ENCODE results near the gene TMEM89. TPM values are rescaled to one million over a fixed set of nuclear protein-coding genes. Genes with fewer than 3 reads are reported as not detected.

Gene TMEM89
- total RNA-seq, 4 donors from 2014 or later, result not detected

DNA sequence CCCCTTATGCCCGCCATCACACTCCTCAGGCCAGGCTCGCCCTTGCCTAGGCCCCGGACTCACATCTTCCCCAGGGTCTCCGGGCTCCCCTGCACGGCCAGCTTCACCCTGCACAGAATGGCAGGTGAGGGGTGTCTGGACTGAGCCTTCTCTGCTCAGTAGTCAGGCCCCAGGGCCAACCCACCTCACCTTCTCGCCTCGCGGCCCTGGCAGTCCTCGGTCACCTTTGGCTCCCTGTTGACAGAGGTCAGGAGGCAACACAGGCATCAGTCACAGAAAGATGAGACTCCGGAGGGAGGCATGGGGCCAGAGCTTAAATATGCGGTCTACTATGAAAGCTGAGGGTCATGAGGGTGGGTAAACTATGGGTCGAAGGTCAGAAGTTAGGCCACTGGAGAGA lies 49.6 kb downstream of the TMEM89 start:
- Histone ChIP-seq H3K4me1 (no peaks in the 10 kb centered on the region), H3K27ac (no peak overlapping the region), H3K4me3 (no peak overlapping the region), H3K36me3 (no peaks in the 10 kb centered on the region), H3K27me3 (no peaks in the 10 kb centered on the region), H3K9me3 (no peaks in the 10 kb centered on the region)
- TF ChIP-seq EP300 (IDR thresholded peaks at IDR 0.05) (no peak), POLR2A (IDR thresholded peaks at IDR 0.05) (no peak), POLR2AphosphoS5 (IDR thresholded peaks at IDR 0.05) (no peak)
- TF ChIP-seq, protein P1, sequence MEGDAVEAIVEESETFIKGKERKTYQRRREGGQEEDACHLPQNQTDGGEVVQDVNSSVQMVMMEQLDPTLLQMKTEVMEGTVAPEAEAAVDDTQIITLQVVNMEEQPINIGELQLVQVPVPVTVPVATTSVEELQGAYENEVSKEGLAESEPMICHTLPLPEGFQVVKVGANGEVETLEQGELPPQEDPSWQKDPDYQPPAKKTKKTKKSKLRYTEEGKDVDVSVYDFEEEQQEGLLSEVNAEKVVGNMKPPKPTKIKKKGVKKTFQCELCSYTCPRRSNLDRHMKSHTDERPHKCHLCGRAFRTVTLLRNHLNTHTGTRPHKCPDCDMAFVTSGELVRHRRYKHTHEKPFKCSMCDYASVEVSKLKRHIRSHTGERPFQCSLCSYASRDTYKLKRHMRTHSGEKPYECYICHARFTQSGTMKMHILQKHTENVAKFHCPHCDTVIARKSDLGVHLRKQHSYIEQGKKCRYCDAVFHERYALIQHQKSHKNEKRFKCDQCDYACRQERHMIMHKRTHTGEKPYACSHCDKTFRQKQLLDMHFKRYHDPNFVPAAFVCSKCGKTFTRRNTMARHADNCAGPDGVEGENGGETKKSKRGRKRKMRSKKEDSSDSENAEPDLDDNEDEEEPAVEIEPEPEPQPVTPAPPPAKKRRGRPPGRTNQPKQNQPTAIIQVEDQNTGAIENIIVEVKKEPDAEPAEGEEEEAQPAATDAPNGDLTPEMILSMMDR (IDR thresholded peaks at IDR 0.05), result no peak
- ATAC-seq, result no peak
- WGBS, 2 donors (ENCODE audit: low coverage in 1 of 2), result 74 to 80% methylated on average over 1 to 3 of the region's 12 CpGs

Other genes with a start within 250 kb of the TMEM89 start
- not detected for gene FBXW12, start 249.6 kb downstream of the TMEM89 start, total RNA-seq
- 100 to 1,000 TPM; 125 to 186 (median 147) TPM for gene PLXNB1, start 191.7 kb downstream of the TMEM89 start, total RNA-seq
- 10 to 100 TPM; 10.2 to 32.6 (median 26.3) TPM for gene CCDC51, start 181.7 kb downstream of the TMEM89 start, total RNA-seq
- 100 to 1,000 TPM; 200 to 329 (median 260) TPM for gene TMA7, start 181.5 kb downstream of the TMEM89 start, total RNA-seq
- 1 to 10 TPM; 3.0 to 6.8 (median 5.2) TPM for gene ATRIP, start 175.0 kb downstream of the TMEM89 start, total RNA-seq
- 100 to 1,000 TPM in 3 of 4 donors, 10 to 100 TPM in 1; 98.2 to 191 (median 122) TPM for gene SHISA5, start 117.6 kb downstream of the TMEM89 start, total RNA-seq
- 1 to 10 TPM; 1.8 to 2.9 (median 2.4) TPM for gene PFKFB4, start 65.0 kb downstream of the TMEM89 start, total RNA-seq
- gene UCN2, start 58.0 kb downstream of the TMEM89 start, total RNA-seq, result under 1 TPM in 1 of 4 donors, not detected in 3; 0.19 TPM
- 1 to 10 TPM; 1.7 to 3.9 (median 1.9) TPM for gene COL7A1, start 26.4 kb downstream of the TMEM89 start, total RNA-seq
- 100 to 1,000 TPM; 195 to 346 (median 302) TPM for gene UQCRC1, start 12.1 kb downstream of the TMEM89 start, total RNA-seq
- 10 to 100 TPM in 2 of 4 donors, 1 to 10 TPM in 2; 7.4 to 21.8 (median 10.7) TPM for gene SLC26A6, start 13.7 kb upstream of the TMEM89 start, total RNA-seq
- gene CELSR3, start 41.1 kb upstream of the TMEM89 start, total RNA-seq, result 1 to 10 TPM in 1 of 4 donors, under 1 TPM in 3; 0.40 to 1.0 (median 0.66) TPM
- gene NCKIPSD, start 64.1 kb upstream of the TMEM89 start, total RNA-seq, result 10 to 100 TPM; 19.0 to 32.5 (median 21.1) TPM
- gene IP6K2, start 95.5 kb upstream of the TMEM89 start, total RNA-seq, result 10 to 100 TPM; 44.5 to 52.8 (median 48.1) TPM
- 10 to 100 TPM; 33.7 to 45.0 (median 44.0) TPM for gene PRKAR2A, start 226.1 kb upstream of the TMEM89 start, total RNA-seq